Ovary (tissue), 9 donors: ENCODE results near the gene AKR1A1. TPM values are rescaled to one million over a fixed set of nuclear protein-coding genes. Genes with fewer than 3 reads are reported as not detected.

ENCODE experiments used
- DNase-seq, 5 donors: peaks; one replicate each; pipeline ENCODE4 v3.0.0-alpha.2; 2019 to 2020
- H3K27ac ChIP-seq, 2 donors: fragments of 200-600 bp; one replicate each; pipeline versions ENCODE4 v1.5.1 to v1.8.0; 2019 to 2022
- H3K27me3 ChIP-seq: fragments of 200-600 bp; one replicate; pipeline ENCODE4 v1.8.0; 2022
- H3K36me3 ChIP-seq: fragments of 200-600 bp; sonication (generic); one replicate; pipeline ENCODE4 v1.5.1; 2019
- H3K4me1 ChIP-seq: one replicate; pipeline ENCODE4 v1.8.1; 2013; ENCODE audit warnings: mild to moderate bottlenecking, moderate library complexity; ENCODE audit not compliant: insufficient read depth
- H3K4me3 ChIP-seq: fragments of 200-600 bp; sonication (generic); one replicate; pipeline ENCODE4 v1.5.1; 2017
- H3K9me3 ChIP-seq, 2 donors: fragments of 200-600 bp in 1 of 2; sonication (generic) in 1 of 2; one replicate each; pipeline versions ENCODE4 v1.5.1 to v1.8.1; 2013 to 2019; ENCODE audit warnings: mild to moderate bottlenecking in 1 of 2, moderate library complexity in 1 of 2
- EP300 ChIP-seq: sonication (generic); formaldehyde crosslinking; IDR thresholded peaks from one replicate; pipeline ENCODE4 v1.6.1; 2017; ENCODE audit warnings: antibody characterized with exemption
- POLR2A ChIP-seq: fragments of 450-650 bp; IDR thresholded peaks from one replicate; pipeline ENCODE4 v1.6.1; 2017; ENCODE audit warnings: antibody characterized with exemption, mild to moderate bottlenecking, moderate library complexity
- WGBS, 3 donors: extraction: QIAGEN DNeasy Blood & Tissue Kit in 1 of 3; methylation state at CpG; one replicate each; pipeline versions ENCODE4 v1.1.5 to v1.1.7; 2013 to 2017; 5-methylcytosine and 5-hydroxymethylcytosine counted together
- intact Hi-C, 4 donors: fragments of 100-400 bp; cut with DNase I; formaldehyde crosslinking; loops; one replicate each; pipeline versions ENCODE4 v1.11.0 to v1.15.1; 2022 to 2023
- polyA plus RNA-seq, 2 donors: library from polyadenylated mRNA; stranded (reverse); fragments of 200-250 nt in 1 of 2; fragments of 350-450 nt in 1 of 2; fragmentation: Illumina TruSeq in 1 of 2; extraction: RNeasy Lipid Tissue Mini Kit (QIAGEN cat#74804) in 1 of 2; gene quantifications; one replicate each; pipeline ENCODE4 v1.2.3, GENCODE V29; 2013 to 2014
- total RNA-seq, 7 donors: library from RNA; depleted of rRNA in 2 of 7; stranded (reverse); fragments of >200 nt in 2 of 7; fragmentation: NEBNext Ultra II Directional in 3 of 7; extraction: Animal tissue kit (Norgen Biotek cat#: 25700) in 3 of 7; gene quantifications; one replicate each; pipeline versions ENCODE4 v1.1.0 to v1.2.4, GENCODE V29; 2016 to 2023
- TF ChIP-seq, protein P1 (sequence below), 3 donors: fragments of 450-650 bp in 2 of 3; fragments of 200-600 bp in 1 of 3; IDR thresholded peaks; one replicate each; pipeline versions ENCODE4 v1.5.1 to v1.8.0; 2016 to 2022; ENCODE audit warnings: antibody characterized with exemption in 3 of 3, mild to moderate bottlenecking in 1 of 3
- donor health status: DM: no; HTN: no; CAD: no; lungs with moderate emphysema.
- donor health status: DM: no; HTN: no; CAD: no.
- donor health status: Bipolar disorder and iron deficiency.
- donor health status: DM: yes; HTN: yes; CAD: no.
- donor health status: DM: no; HTN: no; CAD: no.
- donor health status: DM: yes; HTN: yes; CAD: no.

AKR1A1 gene
- total and polyA plus RNA-seq, 9 donors = 39.8 to 119 (median 88.3) TPM

DNA sequence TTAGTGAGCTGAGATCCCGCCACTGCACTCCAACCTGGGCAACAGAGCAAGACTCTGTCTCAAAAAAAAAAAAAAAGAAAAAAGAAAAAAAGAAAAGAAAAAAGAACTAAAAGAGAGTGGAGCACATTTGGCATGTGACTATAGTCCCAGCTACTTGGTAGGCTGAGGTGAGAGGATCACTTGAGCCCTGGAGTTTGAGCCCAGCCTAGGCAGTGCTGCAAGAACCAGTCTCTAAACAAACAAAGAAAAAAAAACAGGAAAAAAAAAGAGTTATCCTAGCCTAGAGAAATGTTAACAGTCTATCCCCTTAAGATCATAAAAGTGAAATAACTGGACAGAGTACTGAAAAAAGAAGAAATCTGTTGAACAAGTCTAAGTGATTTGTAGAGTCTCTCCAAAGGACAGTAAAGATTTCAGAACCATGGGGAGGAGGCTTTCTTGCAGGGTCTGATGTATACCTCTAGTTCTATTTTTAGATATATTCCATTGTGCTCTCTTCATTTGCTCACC, 24.4 kb upstream of the AKR1A1 start:
- TF ChIP-seq, protein P1, sequence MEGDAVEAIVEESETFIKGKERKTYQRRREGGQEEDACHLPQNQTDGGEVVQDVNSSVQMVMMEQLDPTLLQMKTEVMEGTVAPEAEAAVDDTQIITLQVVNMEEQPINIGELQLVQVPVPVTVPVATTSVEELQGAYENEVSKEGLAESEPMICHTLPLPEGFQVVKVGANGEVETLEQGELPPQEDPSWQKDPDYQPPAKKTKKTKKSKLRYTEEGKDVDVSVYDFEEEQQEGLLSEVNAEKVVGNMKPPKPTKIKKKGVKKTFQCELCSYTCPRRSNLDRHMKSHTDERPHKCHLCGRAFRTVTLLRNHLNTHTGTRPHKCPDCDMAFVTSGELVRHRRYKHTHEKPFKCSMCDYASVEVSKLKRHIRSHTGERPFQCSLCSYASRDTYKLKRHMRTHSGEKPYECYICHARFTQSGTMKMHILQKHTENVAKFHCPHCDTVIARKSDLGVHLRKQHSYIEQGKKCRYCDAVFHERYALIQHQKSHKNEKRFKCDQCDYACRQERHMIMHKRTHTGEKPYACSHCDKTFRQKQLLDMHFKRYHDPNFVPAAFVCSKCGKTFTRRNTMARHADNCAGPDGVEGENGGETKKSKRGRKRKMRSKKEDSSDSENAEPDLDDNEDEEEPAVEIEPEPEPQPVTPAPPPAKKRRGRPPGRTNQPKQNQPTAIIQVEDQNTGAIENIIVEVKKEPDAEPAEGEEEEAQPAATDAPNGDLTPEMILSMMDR (IDR thresholded peaks at IDR 0.05) = no peak
- 92 to 94% (median 93%) methylated on average over 1 of the region's 1 CpG for WGBS, 3 donors

GRCh38 chr1:45530632-45531135, 19.9 kb upstream of the AKR1A1 start:
- intact Hi-C loops = no loop called here
- Histone ChIP-seq H3K9me3 (no peaks in the 10 kb centered on the region), H3K4me3 (no peak overlapping the region), H3K4me1 (no peaks in the 10 kb centered on the region), H3K36me3 (no peaks in the 10 kb centered on the region), H3K27me3 (no peaks in the 10 kb centered on the region), H3K27ac (no peak overlapping the region)
- no peak for DNase-seq
- WGBS, 3 donors = 96 to 97% (median 97%) methylated on average over 11 of the region's 11 CpGs
- TF ChIP-seq POLR2A = no peak
- no peak for TF ChIP-seq EP300
- TF ChIP-seq, protein P1 (IDR thresholded peaks at IDR 0.05) = no peak

More for the DNA sequence above, 24.4 kb upstream of the AKR1A1 start:
- no peaks in the 10 kb centered on the region for H3K36me3 ChIP-seq
- no peaks in the 10 kb centered on the region for H3K9me3 ChIP-seq
- intact Hi-C loops = no loop called here
- no peak overlapping the region for H3K4me3 ChIP-seq
- H3K27me3 ChIP-seq = no peaks in the 10 kb centered on the region
- DNase-seq = no peak
- no peaks in the 10 kb centered on the region for H3K4me1 ChIP-seq
- H3K27ac ChIP-seq = no peak overlapping the region

GRCh38 chr1:45531873-45532272, 18.8 kb upstream of the AKR1A1 start:
- H3K27me3 ChIP-seq = no peaks in the 10 kb centered on the region
- DNase-seq = no peak
- no peaks in the 10 kb centered on the region for H3K4me1 ChIP-seq
- TF ChIP-seq, protein P1 (IDR thresholded peaks at IDR 0.05) = no peak
- TF ChIP-seq POLR2A = no peak
- TF ChIP-seq EP300 = no peak
- H3K4me3 ChIP-seq = no peak overlapping the region
- H3K27ac ChIP-seq = no peak overlapping the region
- intact Hi-C loops = no loop called here
- no peaks in the 10 kb centered on the region for H3K36me3 ChIP-seq
- 74 to 81% (median 78%) methylated on average over 5 of the region's 5 CpGs for WGBS, 3 donors
- H3K9me3 ChIP-seq = no peaks in the 10 kb centered on the region

DNA sequence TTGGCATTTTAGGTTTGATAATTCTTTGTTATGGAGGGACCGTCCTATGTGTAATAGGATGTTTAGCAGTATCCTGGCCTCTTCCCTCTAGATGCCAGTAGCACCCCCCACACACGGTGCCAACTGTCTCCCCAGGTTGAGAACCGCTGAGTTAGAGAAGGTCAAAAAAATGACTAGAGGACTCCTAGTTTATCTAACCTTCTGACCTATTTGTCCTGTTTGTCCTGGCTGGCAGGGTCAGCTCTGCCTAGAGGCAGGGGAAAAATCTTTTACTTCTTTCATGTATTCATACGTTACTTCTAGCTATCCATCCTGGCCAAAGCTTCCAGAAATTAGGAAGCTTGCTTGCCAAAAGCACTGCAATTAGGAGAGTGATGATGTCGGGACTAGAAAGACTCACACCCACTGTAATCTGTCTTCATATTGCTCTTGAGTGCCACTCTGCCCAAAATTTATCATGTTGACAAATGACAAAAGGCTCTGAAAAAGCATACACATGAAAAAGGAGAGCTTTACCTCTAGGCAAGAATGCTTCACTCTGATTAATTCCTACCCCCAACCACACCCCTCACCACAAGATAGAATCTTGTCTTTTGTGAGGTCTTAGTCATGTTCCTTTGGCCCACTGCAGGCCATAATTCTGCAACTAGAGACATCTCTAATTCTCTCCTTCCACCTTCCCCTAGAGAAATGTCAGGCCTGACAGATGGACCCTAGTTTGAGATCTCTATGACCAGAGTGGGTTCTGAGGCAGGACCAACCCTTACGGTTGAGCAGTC, 14.4 kb upstream of the AKR1A1 start:
- Histone ChIP-seq H3K4me1 (no peaks in the 10 kb centered on the region), H3K9me3 (no peaks in the 10 kb centered on the region), H3K27me3 (no peaks in the 10 kb centered on the region), H3K4me3 (no peak overlapping the region), H3K36me3 (no peaks in the 10 kb centered on the region), H3K27ac (no peak overlapping the region)
- WGBS, 3 donors = 71 to 78% (median 72%) methylated on average over 6 of the region's 6 CpGs
- no peak for DNase-seq
- no peak for TF ChIP-seq EP300
- TF ChIP-seq POLR2A = no peak
- TF ChIP-seq, protein P1 (IDR thresholded peaks at IDR 0.05) = no peak
- intact Hi-C loops = no loop called here
